HepG2 (cell line): Measurements from ENCODE around the gene PLXNA4. TPM values are rescaled to one million over a fixed set of nuclear protein-coding genes. Genes with fewer than 3 reads are reported as not detected.

Experiments used
- ATAC-seq: fragments of 200-7000 bp; cut with Tn5 transposase; 3 replicates; pipeline ENCODE4 v1.9.1; 2020; ENCODE audit warnings: mild to moderate bottlenecking, moderate library complexity
- BruUV-seq: library from RNA; stranded (reverse); fragments of 400-500 nt; replicated peaks from 2 replicates; lab custom pipeline; 2021; lab: Mats Ljungman, UMichigan
- CTCF ChIA-PET: fragments of 300-600 bp; formaldehyde crosslinking; extraction: SDS; loops from one replicate; lab custom pipeline; 2021; ENCODE audit warnings: low total read pairs, inconsistent platforms, low intra/inter-chr PET ratio; lab: Yijun Ruan, JAX
- POLR2A ChIA-PET: fragments of 350-600 bp; sonication (Branson Sonifier 250); formaldehyde crosslinking; loops from one replicate; lab custom pipeline; 2020; ENCODE audit warnings: antibody characterized with exemption, inconsistent platforms; lab: Yijun Ruan, JAX
- DNase-seq: peaks from one replicate; pipeline ENCODE4 v3.0.0-alpha.2; 2015; ENCODE audit warnings: low spot score
- FAIRE-seq: peaks from 3 replicates; lab custom pipeline; 2011; peaks lifted over from hg19 to GRCh38; lab: Jason Lieb, UNC
- H2AFZ ChIP-seq: one replicate; pipeline ENCODE4 v1.6.1; 2011; ENCODE audit warnings: low read length, inconsistent platforms
- H3K27ac ChIP-seq: fragments of 300-600 bp; 3 replicates; pipeline ENCODE4 v1.8.0; 2011; ENCODE audit warnings: mixed run types, mild to moderate bottlenecking, mixed read lengths, low read length, inconsistent platforms; ENCODE audit not compliant: insufficient read depth; ENCODE audit errors: extremely low read length
- H3K27me3 ChIP-seq, 2 experiments: fragments of 200-600 bp in 1 of 2; 2 replicates in 1 of 2; 3 replicates in 1 of 2; pipeline versions ENCODE4 v1.6.0 to v1.8.0; 2011; ENCODE audit warnings: low read length in 2 of 2, mild to moderate bottlenecking in 2 of 2, moderate library complexity in 2 of 2, inconsistent platforms in 1 of 2; ENCODE audit not compliant: insufficient read depth in 2 of 2, control insufficient read depth in 1 of 2
- H3K36me3 ChIP-seq, 2 experiments: fragments of 200-600 bp in 1 of 2; replicated peaks in 1 of 2; 2 replicates in 1 of 2; 3 replicates in 1 of 2; pipeline versions ENCODE4 v1.5.1 to v1.8.0; 2011; ENCODE audit warnings: low read length in 2 of 2, inconsistent platforms in 1 of 2; ENCODE audit not compliant: insufficient read depth in 2 of 2, control insufficient read depth in 1 of 2
- H3K4me1 ChIP-seq: 2 replicates; pipeline ENCODE4 v1.5.1; 2012; ENCODE audit warnings: low read length, inconsistent platforms; ENCODE audit not compliant: insufficient read depth
- H3K4me2 ChIP-seq: 2 replicates; pipeline ENCODE4 v1.6.0; 2011; ENCODE audit warnings: low read depth, low read length, inconsistent platforms
- H3K4me3 ChIP-seq, 3 experiments: fragments of 200-600 bp in 1 of 3; sonication (generic), shearing (Covaris generic) in 1 of 3; replicated peaks in 1 of 3; 2 replicates each; pipeline ENCODE4 v1.5.1; 2011 to 2016; ENCODE audit warnings: low read length in 3 of 3, inconsistent platforms in 2 of 3, low read depth in 2 of 3, mild to moderate bottlenecking in 2 of 3, control low read depth in 1 of 3, mixed read lengths in 1 of 3; ENCODE audit not compliant: insufficient read depth in 1 of 3
- H3K79me2 ChIP-seq: one replicate; pipeline ENCODE4 v1.6.1; 2011; ENCODE audit warnings: low read length, inconsistent platforms; ENCODE audit not compliant: insufficient read depth
- H3K9ac ChIP-seq: 2 replicates; pipeline ENCODE4 v1.6.0; 2011; ENCODE audit warnings: mild to moderate bottlenecking, low read depth, low read length, inconsistent platforms; ENCODE audit not compliant: insufficient read depth
- H3K9me3 ChIP-seq: 2 replicates; pipeline ENCODE4 v1.5.1; 2012; ENCODE audit warnings: mild to moderate bottlenecking, low read length
- H4K20me1 ChIP-seq: 2 replicates; pipeline ENCODE4 v1.6.0; 2011; ENCODE audit warnings: inconsistent platforms, mild to moderate bottlenecking, low read length, moderate library complexity; ENCODE audit not compliant: insufficient read depth
- FOXP1 ChIP-seq, 2 experiments: fragments of 450-650 bp in 1 of 2; IDR thresholded peaks; 2 replicates each; pipeline ENCODE4 v1.6.1; 2017 to 2018; ENCODE audit warnings: antibody characterized with exemption in 1 of 2
- GATA4 ChIP-seq: sonication (generic); IDR thresholded peaks from 2 replicates; pipeline ENCODE4 v1.6.1; 2016; ENCODE audit warnings: antibody characterized with exemption, low read depth, borderline replicate concordance
- GZF1 ChIP-seq: sonication (generic); formaldehyde crosslinking; IDR thresholded peaks from 2 replicates; pipeline ENCODE4 v1.5.1; 2020; ENCODE audit warnings: mild to moderate bottlenecking, missing genetic modification reagents
- HMG20A ChIP-seq: IDR thresholded peaks from 2 replicates; pipeline ENCODE4 v1.6.1; 2016; ENCODE audit warnings: borderline replicate concordance
- KMT2B ChIP-seq: IDR thresholded peaks from 2 replicates; pipeline ENCODE4 v1.6.1; 2016; ENCODE audit warnings: missing genetic modification reagents, missing compliant biosample characterization
- NAIF1 ChIP-seq: sonication (generic); formaldehyde crosslinking; IDR thresholded peaks from 2 replicates; pipeline ENCODE4 v1.5.0; 2020; ENCODE audit warnings: mild to moderate bottlenecking, missing genetic modification reagents, borderline replicate concordance
- POGZ ChIP-seq: sonication (generic); formaldehyde crosslinking; IDR thresholded peaks from 2 replicates; pipeline ENCODE4 v1.4.0; 2020; ENCODE audit warnings: mild to moderate bottlenecking, missing genetic modification reagents
- SETDB1 ChIP-seq: sonication (generic); formaldehyde crosslinking; IDR thresholded peaks from 2 replicates; pipeline ENCODE4 v1.5.1; 2020; ENCODE audit warnings: missing genetic modification reagents, mild to moderate bottlenecking, borderline replicate concordance
- ZFP36L1 ChIP-seq: sonication (generic); formaldehyde crosslinking; IDR thresholded peaks from 2 replicates; pipeline ENCODE4 v1.8.0; 2022; ENCODE audit warnings: mild to moderate bottlenecking, missing genetic modification reagents, moderate library complexity
- ZFX ChIP-seq: sonication (generic); formaldehyde crosslinking; IDR thresholded peaks from 2 replicates; pipeline ENCODE4 v1.4.0; 2020; ENCODE audit warnings: mild to moderate bottlenecking, low read depth, missing genetic modification reagents, moderate library complexity
- ZIK1 ChIP-seq: sonication (generic); formaldehyde crosslinking; IDR thresholded peaks from 2 replicates; pipeline ENCODE4 v1.5.0; 2020; ENCODE audit warnings: mild to moderate bottlenecking, low read depth, missing genetic modification reagents, borderline replicate concordance
- ZNF136 ChIP-seq: sonication (generic); formaldehyde crosslinking; IDR thresholded peaks from 2 replicates; pipeline ENCODE4 v1.8.1; 2022; ENCODE audit warnings: low read depth, mild to moderate bottlenecking, moderate library complexity, missing genetic modification reagents
- ZNF143 ChIP-seq: sonication (generic); formaldehyde crosslinking; IDR thresholded peaks from 2 replicates; pipeline ENCODE4 v1.4.0; 2020; ENCODE audit warnings: missing genetic modification reagents
- ZNF225 ChIP-seq: sonication (generic); formaldehyde crosslinking; IDR thresholded peaks from 2 replicates; pipeline ENCODE4 v1.4.0; 2020; ENCODE audit warnings: mild to moderate bottlenecking, missing genetic modification reagents
- WGBS: methylation state at CpG from one replicate; pipeline ENCODE4 v1.1.6; 2017; ENCODE audit warnings: low lambda C conversion rate; 5-methylcytosine and 5-hydroxymethylcytosine counted together
- in situ Hi-C: cut with HindIII; loops from 2 replicates; pipeline ENCODE4 v1.10.0; 2017; ENCODE audit warnings: low pct_unique_long_range_greater_than_20kb; ENCODE audit not compliant: extremely low pct_ligation_motif_present
- intact Hi-C: fragments of 100-400 bp; cut with micrococcal nuclease; formaldehyde crosslinking; loops from one replicate; pipeline ENCODE4 v1.10.0; 2022; ENCODE audit not compliant: unreplicated experiment
- polyA plus RNA-seq, 8 experiments: library from polyadenylated mRNA; depleted of rRNA in 3 of 8; stranded (reverse) in 7 of 8; unstranded in 1 of 8; fragments of >200 nt; fragmentation: Illumina TruSeq in 4 of 8; extraction: Trizol in 4 of 8; gene quantifications; 2 replicates each; pipeline versions ENCODE4 v1.2.1 to v1.2.3, GENCODE V29; 2011 to 2016; ENCODE audit warnings: low read depth in 4 of 8, missing spikeins in 1 of 8, mixed read lengths in 1 of 8; ENCODE audit not compliant: insufficient read depth in 1 of 8
- total RNA-seq, 5 experiments: library from RNA; depleted of rRNA; stranded (reverse); fragments of >200 nt; fragmentation: Illumina TruSeq; extraction: Trizol; gene quantifications; 2 replicates each; pipeline ENCODE4 v1.2.3, GENCODE V29; 2016; ENCODE audit warnings: low read depth in 1 of 5
- TF ChIP-seq, protein P1 (sequence below): sonication (generic); formaldehyde crosslinking; IDR thresholded peaks from 2 replicates; pipeline ENCODE4 v1.4.0; 2020; ENCODE audit warnings: missing genetic modification reagents, mild to moderate bottlenecking, borderline replicate concordance
- TF ChIP-seq, protein P2 (sequence below): sonication (generic); IDR thresholded peaks from 2 replicates; pipeline ENCODE4 v1.6.1; 2016; ENCODE audit warnings: low read depth, borderline replicate concordance

Gene PLXNA4
- total and polyA plus RNA-seq, 2 of the 13 experiments (the other 11 are each of a cell fraction or from before 2014, with no cell fraction given), result 0.01 to 0.04 TPM

DNA sequence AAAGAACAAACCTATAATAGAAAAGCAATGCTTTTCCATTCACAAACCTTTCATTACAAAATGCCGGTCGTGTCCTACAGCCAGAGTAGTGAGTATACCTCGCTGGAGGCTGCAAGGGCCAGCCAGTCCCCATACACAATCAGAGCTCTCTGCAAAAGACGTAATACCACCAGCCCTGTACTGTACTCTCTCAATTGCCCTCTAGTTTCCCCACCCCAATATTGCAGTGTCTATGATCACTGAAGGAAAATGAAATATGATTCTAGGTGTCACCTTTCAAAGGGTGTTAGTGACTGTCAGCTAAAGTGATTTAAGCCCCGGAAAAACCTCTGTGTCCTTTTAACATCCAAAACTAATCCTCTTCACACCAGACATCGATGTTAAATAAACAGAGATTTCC is 24.8 kb downstream of the PLXNA4 start:
- H2AFZ ChIP-seq, result no peak overlapping the region
- no peak overlapping the region for H3K27ac ChIP-seq
- no peaks in the 10 kb centered on the region for H3K36me3 ChIP-seq
- ChIA-PET CTCF (no interaction called here), POLR2A (no interaction called here)
- WGBS, result 16% methylated on average over 6 of the region's 6 CpGs
- no peak overlapping the region for H3K4me3 ChIP-seq
- peaks cover 7% of the 10 kb centered on the region; the same call in 1 of the 2 replicates for H3K9me3 ChIP-seq
- DNase-seq (no peak), ATAC-seq (no peak), FAIRE-seq (no peak)
- peaks cover 0 to 3% of the 10 kb centered on the region in 2 experiments; a peak in 1 of 5 replicates for H3K27me3 ChIP-seq
- H3K9ac ChIP-seq, result no peak overlapping the region
- no peak for TF ChIP-seq GZF1
- no peak for TF ChIP-seq ZNF136 (CRISPR knock-in tag)
- no peak for TF ChIP-seq ZIK1 (CRISPR knock-in tag)
- intact Hi-C loops (no loop called here), in situ Hi-C loops (no loop called here)
- no TSS peak for BruUV-seq
- H3K4me1 ChIP-seq, result no peaks in the 10 kb centered on the region
- H3K79me2 ChIP-seq, result no peaks in the 10 kb centered on the region
- H4K20me1 ChIP-seq, result no peaks in the 10 kb centered on the region
- no peak overlapping the region for H3K4me2 ChIP-seq

DNA sequence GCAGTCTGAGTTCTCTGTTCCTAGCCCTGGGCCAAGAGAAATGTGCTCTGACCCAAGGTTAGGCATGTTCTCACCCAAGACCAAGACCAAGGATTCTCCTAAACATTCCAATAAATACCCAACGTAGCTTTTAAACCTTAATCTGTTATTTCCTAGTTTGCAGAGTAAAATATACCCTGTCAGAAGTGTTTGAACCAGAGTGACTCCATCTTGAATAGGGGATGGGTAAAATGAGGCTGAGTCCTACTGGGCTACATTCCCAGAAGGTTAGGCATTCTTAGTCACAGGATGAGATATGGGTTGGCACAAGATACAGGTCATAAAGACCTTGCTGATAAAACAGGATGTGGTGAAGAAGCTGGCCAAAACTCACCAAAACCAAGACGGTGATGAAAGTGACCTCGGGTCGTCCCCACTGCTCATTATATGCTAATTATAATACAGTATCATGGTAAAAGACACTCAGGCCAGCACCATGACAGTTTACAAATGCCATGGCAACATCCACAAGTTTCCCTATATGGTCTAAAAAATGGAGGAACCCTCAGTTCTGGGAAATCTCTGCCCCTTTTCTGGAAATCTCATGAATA is 27.7 kb downstream of the PLXNA4 start:
- no peak for DNase-seq
- intact Hi-C loops, result no loop called here
- H3K9ac ChIP-seq, result no peak overlapping the region
- TF ChIP-seq ZNF225 (CRISPR knock-in tag), result no peak
- TF ChIP-seq ZNF143, result no peak
- TF ChIP-seq, protein P1, sequence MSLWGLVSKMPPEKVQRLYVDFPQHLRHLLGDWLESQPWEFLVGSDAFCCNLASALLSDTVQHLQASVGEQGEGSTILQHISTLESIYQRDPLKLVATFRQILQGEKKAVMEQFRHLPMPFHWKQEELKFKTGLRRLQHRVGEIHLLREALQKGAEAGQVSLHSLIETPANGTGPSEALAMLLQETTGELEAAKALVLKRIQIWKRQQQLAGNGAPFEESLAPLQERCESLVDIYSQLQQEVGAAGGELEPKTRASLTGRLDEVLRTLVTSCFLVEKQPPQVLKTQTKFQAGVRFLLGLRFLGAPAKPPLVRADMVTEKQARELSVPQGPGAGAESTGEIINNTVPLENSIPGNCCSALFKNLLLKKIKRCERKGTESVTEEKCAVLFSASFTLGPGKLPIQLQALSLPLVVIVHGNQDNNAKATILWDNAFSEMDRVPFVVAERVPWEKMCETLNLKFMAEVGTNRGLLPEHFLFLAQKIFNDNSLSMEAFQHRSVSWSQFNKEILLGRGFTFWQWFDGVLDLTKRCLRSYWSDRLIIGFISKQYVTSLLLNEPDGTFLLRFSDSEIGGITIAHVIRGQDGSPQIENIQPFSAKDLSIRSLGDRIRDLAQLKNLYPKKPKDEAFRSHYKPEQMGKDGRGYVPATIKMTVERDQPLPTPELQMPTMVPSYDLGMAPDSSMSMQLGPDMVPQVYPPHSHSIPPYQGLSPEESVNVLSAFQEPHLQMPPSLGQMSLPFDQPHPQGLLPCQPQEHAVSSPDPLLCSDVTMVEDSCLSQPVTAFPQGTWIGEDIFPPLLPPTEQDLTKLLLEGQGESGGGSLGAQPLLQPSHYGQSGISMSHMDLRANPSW, result no peak
- no peak for TF ChIP-seq GATA4
- TF ChIP-seq POGZ (CRISPR knock-in tag), result no peak
- no peak for TF ChIP-seq ZFX (CRISPR knock-in tag)
- TF ChIP-seq SETDB1, result no peak
- no peak for TF ChIP-seq HMG20A (CRISPR knock-in tag)
- TF ChIP-seq KMT2B (CRISPR knock-in tag), result no peak
- no peak for TF ChIP-seq NAIF1
- TF ChIP-seq ZFP36L1 (CRISPR knock-in tag), result no peak
- no peak for TF ChIP-seq FOXP1 (IDR thresholded peaks at IDR 0.05)
- TF ChIP-seq FOXP1 (CRISPR knock-in tag; IDR thresholded peaks at IDR 0.05), result no peak
- TF ChIP-seq, protein P2, sequence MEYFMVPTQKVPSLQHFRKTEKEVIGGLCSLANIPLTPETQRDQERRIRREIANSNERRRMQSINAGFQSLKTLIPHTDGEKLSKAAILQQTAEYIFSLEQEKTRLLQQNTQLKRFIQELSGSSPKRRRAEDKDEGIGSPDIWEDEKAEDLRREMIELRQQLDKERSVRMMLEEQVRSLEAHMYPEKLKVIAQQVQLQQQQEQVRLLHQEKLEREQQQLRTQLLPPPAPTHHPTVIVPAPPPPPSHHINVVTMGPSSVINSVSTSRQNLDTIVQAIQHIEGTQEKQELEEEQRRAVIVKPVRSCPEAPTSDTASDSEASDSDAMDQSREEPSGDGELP, result no peak
- TF ChIP-seq, all 625 proteins: peak for 0
- Histone ChIP-seq H3K27me3 (peaks cover 0 to 3% of the 10 kb centered on the region in 2 experiments; a peak in 1 of 5 replicates), H3K4me1 (no peaks in the 10 kb centered on the region), H3K79me2 (no peaks in the 10 kb centered on the region), H3K36me3 (no peaks in the 10 kb centered on the region), H2AFZ (no peak overlapping the region), H3K4me3 (no peak overlapping the region), H3K4me2 (no peak overlapping the region), H3K27ac (no peak overlapping the region), H4K20me1 (no peaks in the 10 kb centered on the region), H3K9me3 (peaks cover 7% of the 10 kb centered on the region; the same call in 1 of the 2 replicates)
- ChIA-PET POLR2A (no interaction called here), CTCF (no interaction called here)
- FAIRE-seq (no peak), ATAC-seq (no peak)
- in situ Hi-C loops, result no loop called here
- WGBS, result 0% methylated on average over 4 of the region's 4 CpGs
- BruUV-seq, result no TSS peak
